Effector memory CD4-positive, alpha-beta T cell (primary cell): ENCODE measurements around the gene TAS2R38.
"Not testable (repeated sequence)": the region's sequence is repeated elsewhere in the genome, so short reads cannot be mapped to it uniquely, and the experiment has no call there.

Source experiments
- DNase-seq, 3 donors: peaks; one replicate each; pipeline ENCODE4 v3.0.0-alpha.2; 2020
- H3K27ac ChIP-seq: 2 replicates; pipeline ENCODE4 v1.7.0; 2013; ENCODE audit warnings: mild to moderate bottlenecking, low read length, moderate library complexity; ENCODE audit not compliant: insufficient read depth, poor library complexity, severe bottlenecking
- H3K27me3 ChIP-seq: replicated peaks from 2 replicates; pipeline ENCODE4 v1.7.0; 2013; ENCODE audit warnings: mild to moderate bottlenecking, low read length; ENCODE audit not compliant: insufficient read depth, control insufficient read depth, poor library complexity, severe bottlenecking
- H3K36me3 ChIP-seq: 2 replicates; pipeline ENCODE4 v1.7.0; 2013; ENCODE audit warnings: mild to moderate bottlenecking, low read length, moderate library complexity; ENCODE audit not compliant: control insufficient read depth, insufficient read depth
- H3K4me1 ChIP-seq: 2 replicates; pipeline ENCODE4 v1.7.0; 2013; ENCODE audit warnings: low read length, mild to moderate bottlenecking; ENCODE audit not compliant: control insufficient read depth, insufficient read depth, poor library complexity, severe bottlenecking
- H3K4me3 ChIP-seq: 2 replicates; pipeline ENCODE4 v1.7.0; 2013; ENCODE audit warnings: low read length, low read depth, mild to moderate bottlenecking; ENCODE audit not compliant: insufficient read depth, poor library complexity, severe bottlenecking
- H3K9me3 ChIP-seq: 2 replicates; pipeline ENCODE4 v1.7.0; 2013; ENCODE audit warnings: mild to moderate bottlenecking, low read length, moderate library complexity; ENCODE audit not compliant: control insufficient read depth

Gene TAS2R38

GRCh38 chr7:141999058-141999623 lies 25.6 kb upstream of the TAS2R38 start:
- Histone ChIP-seq H3K27ac (no peak overlapping the region), H3K4me3 (no peak overlapping the region), H3K27me3 (no peaks in the 10 kb centered on the region), H3K36me3 (no peaks in the 10 kb centered on the region), H3K9me3 (no peaks in the 10 kb centered on the region), H3K4me1 (no peaks in the 10 kb centered on the region)
- no peak for DNase-seq

- DNase-seq, result no peak
- H3K4me1 ChIP-seq, result no peaks in the 10 kb centered on the region
Measured at GRCh38 chr7:141993354-141993753, 19.8 kb upstream of the TAS2R38 start.

DNA sequence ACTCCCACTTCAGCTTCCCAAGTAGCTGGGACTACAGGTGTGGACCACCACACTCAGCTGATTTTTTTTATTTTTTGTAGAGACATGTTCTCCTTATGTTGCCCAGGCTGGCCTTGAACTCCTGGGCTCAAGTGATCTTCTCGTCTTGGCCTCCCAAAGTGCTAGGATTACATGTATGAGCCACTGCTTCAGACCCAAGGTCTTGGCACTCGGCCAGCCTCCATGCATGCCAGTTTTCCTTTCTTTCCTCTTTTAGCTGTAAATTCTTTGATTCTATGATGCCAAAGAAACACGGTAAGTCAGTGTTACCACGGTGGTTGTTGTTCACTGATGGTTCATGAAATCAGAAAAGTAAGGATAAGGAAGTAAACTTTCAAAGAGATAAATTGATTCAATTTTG lies 19.1 kb upstream of the TAS2R38 start:
- Histone ChIP-seq H3K9me3 (no peaks in the 10 kb centered on the region), H3K4me1 (no peaks in the 10 kb centered on the region), H3K4me3 (no peak overlapping the region), H3K36me3 (no peaks in the 10 kb centered on the region), H3K27me3 (no peaks in the 10 kb centered on the region), H3K27ac (no peak overlapping the region)
- no peak for DNase-seq

More at GRCh38 chr7:141993354-141993753, 19.8 kb upstream of the TAS2R38 start:
- Histone ChIP-seq H3K9me3 (no peaks in the 10 kb centered on the region), H3K27ac (no peak overlapping the region), H3K4me3 (no peak overlapping the region), H3K27me3 (no peaks in the 10 kb centered on the region), H3K36me3 (no peaks in the 10 kb centered on the region)

DNA sequence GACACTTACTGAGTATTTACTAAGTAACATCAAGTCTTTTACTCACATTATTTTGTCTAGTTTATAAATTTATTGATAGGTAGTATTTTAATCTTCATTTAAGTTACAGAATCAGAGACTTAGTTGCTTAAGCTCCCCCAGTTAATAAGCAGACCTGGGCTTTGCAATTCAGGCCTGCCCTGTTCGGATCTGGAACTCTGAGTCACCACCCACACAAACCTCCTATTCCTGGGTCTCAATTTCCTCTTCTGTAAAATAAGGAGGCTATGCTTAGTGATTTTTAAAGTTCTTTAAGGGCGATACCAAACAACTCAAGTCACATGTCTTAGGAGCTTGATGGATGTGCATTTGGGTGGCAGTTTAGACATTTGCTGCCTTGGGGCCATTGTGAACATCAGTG lies 18.6 kb upstream of the TAS2R38 start:
- H3K4me1 ChIP-seq, result no peaks in the 10 kb centered on the region
- no peaks in the 10 kb centered on the region for H3K36me3 ChIP-seq
- no peak overlapping the region for H3K4me3 ChIP-seq
- DNase-seq, result no peak
- no peak overlapping the region for H3K27ac ChIP-seq
- H3K27me3 ChIP-seq, result no peaks in the 10 kb centered on the region
- no peaks in the 10 kb centered on the region for H3K9me3 ChIP-seq

DNA sequence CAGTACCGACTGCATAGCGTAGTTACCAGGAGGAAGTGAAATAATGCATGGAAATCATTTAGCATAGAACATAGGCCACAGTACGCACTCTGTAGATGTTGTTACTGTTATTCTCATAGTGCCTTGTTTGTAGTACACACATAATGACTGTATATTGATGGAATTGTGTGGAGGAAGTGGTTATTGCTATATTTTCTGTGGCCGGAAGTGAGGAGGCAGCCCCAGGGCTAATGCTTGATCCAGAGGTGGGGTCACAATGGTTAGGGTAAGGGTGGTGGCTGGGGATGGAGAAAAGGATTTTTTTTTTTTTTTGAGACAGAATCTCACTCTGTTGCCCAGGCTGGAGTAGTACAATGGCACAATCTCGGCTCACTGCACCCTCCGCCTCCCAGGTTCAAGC lies 17.6 kb upstream of the TAS2R38 start:
- H3K27me3 ChIP-seq, result no peaks in the 10 kb centered on the region
- H3K27ac ChIP-seq, result no peak overlapping the region
- H3K4me1 ChIP-seq, result no peaks in the 10 kb centered on the region
- no peaks in the 10 kb centered on the region for H3K36me3 ChIP-seq
- DNase-seq, result no peak
- H3K4me3 ChIP-seq, result no peak overlapping the region
- H3K9me3 ChIP-seq, result no peaks in the 10 kb centered on the region

DNA sequence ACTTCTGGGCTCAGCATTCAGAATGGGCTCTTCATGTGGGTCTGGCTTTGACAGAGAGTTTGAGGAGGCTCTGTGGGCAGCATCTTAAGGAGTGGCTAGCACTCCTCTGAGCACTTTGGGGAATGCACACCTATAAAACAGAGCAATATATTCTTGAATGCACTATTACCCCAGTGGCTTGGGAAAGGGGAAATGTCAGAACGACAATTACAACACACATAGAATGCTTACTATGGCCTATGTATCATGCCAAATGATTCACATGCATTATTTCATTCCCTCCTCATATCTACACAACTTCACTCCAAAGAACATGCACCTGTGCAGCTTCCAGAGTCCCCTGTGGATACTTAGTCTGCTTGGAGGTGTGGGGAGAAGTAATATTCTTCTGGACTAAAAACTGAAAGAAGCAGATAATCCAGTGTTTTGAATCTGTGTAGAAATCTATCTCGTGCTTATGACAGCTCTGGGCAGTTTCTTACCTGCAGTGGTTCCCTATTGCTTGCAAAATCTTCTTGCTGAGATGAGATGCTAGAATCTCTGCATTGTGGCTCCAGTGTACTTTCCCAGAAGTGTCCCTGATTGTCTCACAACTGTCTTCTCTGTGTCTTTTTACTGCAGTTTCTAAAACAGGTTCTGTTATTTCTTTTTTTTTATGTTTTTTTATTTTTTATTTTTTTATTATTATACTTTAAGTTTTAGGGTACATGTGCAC lies 16.6 kb upstream of the TAS2R38 start:
- Histone ChIP-seq H3K4me3 (no peak overlapping the region), H3K36me3 (no peaks in the 10 kb centered on the region), H3K27ac (no peak overlapping the region), H3K9me3 (no peaks in the 10 kb centered on the region), H3K4me1 (no peaks in the 10 kb centered on the region), H3K27me3 (no peaks in the 10 kb centered on the region)
- DNase-seq, result no peak

DNA sequence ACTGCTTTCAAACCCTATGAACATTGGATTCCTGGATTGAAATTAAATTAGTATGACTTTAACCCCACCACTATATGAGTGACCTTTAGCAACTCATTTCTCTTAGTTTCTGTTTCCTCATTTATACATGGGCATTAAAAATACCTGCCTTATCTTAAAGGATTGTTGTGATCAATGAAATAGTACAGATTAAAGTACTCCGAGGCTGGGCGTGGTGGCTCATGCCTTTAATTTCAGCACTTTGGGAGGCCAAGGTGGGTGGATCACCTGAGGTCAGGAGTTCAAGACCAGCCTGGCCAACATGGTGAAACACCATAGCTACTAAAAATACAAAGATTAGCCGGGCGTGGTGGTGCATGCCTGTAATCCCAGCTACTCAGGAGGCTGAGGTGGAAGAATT lies 14.2 kb upstream of the TAS2R38 start:
- not testable (repeated sequence) for H3K4me3 ChIP-seq, H3K27ac ChIP-seq, H3K27me3 ChIP-seq

GRCh38 chr7:141986923-141987322 lies 13.3 kb upstream of the TAS2R38 start:
- no peak for DNase-seq
- Histone ChIP-seq H3K4me3 (no peak overlapping the region), H3K9me3 (no peaks in the 10 kb centered on the region), H3K27ac (no peak overlapping the region), H3K4me1 (no peaks in the 10 kb centered on the region), H3K36me3 (no peaks in the 10 kb centered on the region), H3K27me3 (no peaks in the 10 kb centered on the region)

More for the DNA sequence above, 14.2 kb upstream of the TAS2R38 start:
- DNase-seq, H3K4me1 ChIP-seq, H3K9me3 ChIP-seq, H3K36me3 ChIP-seq: not testable (repeated sequence)

DNA sequence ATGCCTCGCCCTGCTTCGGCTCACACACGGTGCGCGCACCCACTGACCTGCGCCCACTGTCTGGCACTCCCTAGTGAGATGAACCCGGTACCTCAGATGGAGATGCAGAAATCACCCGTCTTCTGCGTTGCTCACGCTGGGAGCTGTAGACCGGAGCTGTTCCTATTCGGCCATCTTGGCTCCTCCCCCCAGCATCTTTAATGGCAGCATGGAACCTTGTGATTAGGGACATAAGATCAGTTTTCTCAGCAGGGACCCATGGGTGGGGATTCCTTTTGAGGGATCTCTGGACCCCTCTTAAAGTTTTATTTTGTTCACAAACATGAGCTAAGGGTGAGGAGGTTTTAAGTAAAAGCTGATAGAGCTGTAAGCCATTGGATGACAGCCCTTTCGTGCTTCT lies 12.4 kb upstream of the TAS2R38 start:
- not testable (repeated sequence) for H3K36me3 ChIP-seq, H3K27me3 ChIP-seq, H3K4me3 ChIP-seq, H3K4me1 ChIP-seq, DNase-seq, H3K27ac ChIP-seq, H3K9me3 ChIP-seq

GRCh38 chr7:141979568-141979967 lies 6.0 kb upstream of the TAS2R38 start:
- Histone ChIP-seq H3K9me3 (no peaks in the 10 kb centered on the region), H3K36me3 (no peaks in the 10 kb centered on the region), H3K4me1 (no peaks in the 10 kb centered on the region), H3K27me3 (no peaks in the 10 kb centered on the region), H3K27ac (no peak overlapping the region), H3K4me3 (no peak overlapping the region)
- no peak for DNase-seq
